Stimulated activated CD4-positive, alpha-beta T cell treated with anti-CD3 and anti-CD28 coated beads, TNF-alpha, amount 100 ng/mL, for 4 hours (primary cell): ENCODE results near the gene TGFBRAP1.

Source experiments
- DNase-seq, 3 experiments: peaks; one replicate each; pipeline ENCODE4 v3.0.0-alpha.2; 2020; ENCODE audit warnings: low read depth in 3 of 3

Gene TGFBRAP1

GRCh38 chr2:105329561-105330495 lies at the start of gene TGFBRAP1:
TGFBRAP1 (minus strand) TSS chr2:105329735; CDS start chr2:105308301, 21,434 bp downstream.
- peak; percentile 18 to 46 (median 28) for DNase-seq

- DNase-seq: no peak
These were observed 49.4 kb upstream of the TGFBRAP1 start for GRCh38 chr2:105378921-105379383.

- no peak for DNase-seq
These were observed 48.8 kb upstream of the TGFBRAP1 start for GRCh38 chr2:105378276-105378840.

- DNase-seq: no peak
These were observed 48.3 kb upstream of the TGFBRAP1 start for GRCh38 chr2:105377871-105378270.

- DNase-seq: no peak
These were observed 47.3 kb upstream of the TGFBRAP1 start for GRCh38 chr2:105376789-105377240.

GRCh38 chr2:105376010-105376409 lies 46.5 kb upstream of the TGFBRAP1 start:
- DNase-seq: no peak

GRCh38 chr2:105375001-105375561 lies 45.5 kb upstream of the TGFBRAP1 start:
- no peak for DNase-seq

GRCh38 chr2:105373895-105374401 lies 44.4 kb upstream of the TGFBRAP1 start:
- DNase-seq: no peak

- DNase-seq: no peak
These were observed 43.8 kb upstream of the TGFBRAP1 start for GRCh38 chr2:105373344-105373781.

GRCh38 chr2:105371810-105372209 lies 42.3 kb upstream of the TGFBRAP1 start:
- DNase-seq: no peak

GRCh38 chr2:105371156-105371555 lies 41.6 kb upstream of the TGFBRAP1 start:
- no peak for DNase-seq

GRCh38 chr2:105369777-105370690 lies 40.5 kb upstream of the TGFBRAP1 start:
- DNase-seq: peak; percentile 69 to 74 (median 74)

GRCh38 chr2:105368759-105369408 lies 39.3 kb upstream of the TGFBRAP1 start:
- no peak for DNase-seq

- DNase-seq: no peak
These were observed 35.7 kb upstream of the TGFBRAP1 start for GRCh38 chr2:105365206-105365605.

GRCh38 chr2:105364436-105365139 lies 35.1 kb upstream of the TGFBRAP1 start:
- DNase-seq: no peak

- no peak for DNase-seq
These were observed 33.5 kb upstream of the TGFBRAP1 start for GRCh38 chr2:105362862-105363591.

- DNase-seq: no peak
These were observed 31.8 kb upstream of the TGFBRAP1 start for GRCh38 chr2:105361102-105361889.

GRCh38 chr2:105358593-105358992 lies 29.1 kb upstream of the TGFBRAP1 start:
- no peak for DNase-seq
